Esophagus squamous epithelium (tissue), 4 donors: ENCODE measurements around the gene MEPCE.

Source experiments
- CTCF ChIP-seq, 6 experiments: fragments of 450-650 bp in 4 of 6; fragments of 200-600 bp in 2 of 6; sonication (generic) in 2 of 6; IDR thresholded peaks; one replicate each; pipeline ENCODE4 v1.5.1; 2016 to 2019; ENCODE audit warnings: antibody characterized with exemption in 6 of 6, mild to moderate bottlenecking in 4 of 6, moderate library complexity in 4 of 6
- POLR2A ChIP-seq, 4 donors: fragments of 450-650 bp; IDR thresholded peaks; one replicate each; pipeline ENCODE4 v1.6.1; 2017; ENCODE audit warnings: antibody characterized with exemption in 4 of 4, mild to moderate bottlenecking in 4 of 4, moderate library complexity in 3 of 4

- no peak for TF ChIP-seq CTCF (IDR thresholded peaks at IDR 0.05)
- TF ChIP-seq POLR2A (IDR thresholded peaks at IDR 0.05): no peak
These were observed 34.6 kb downstream of the MEPCE start, which contains the start of gene SPACDR for GRCh38 chr7:100464210-100464660.
